K562 (cell line): ENCODE measurements around the gene SPINT1. TPM values are rescaled to one million over a fixed set of nuclear protein-coding genes. Genes with fewer than 3 reads are reported as not detected.

Source experiments
- BHLHE40 ChIP-seq: IDR thresholded peaks from 2 replicates; pipeline ENCODE4 v1.6.1; 2011; ENCODE audit warnings: low read length, improper control_type of control experiment
- BRCA1 ChIP-seq, 2 experiments: fragments of 450-650 bp in 1 of 2; sonication (generic) in 1 of 2; formaldehyde crosslinking in 1 of 2; IDR thresholded peaks; 2 replicates each; pipeline versions ENCODE4 v1.5.0 to v1.6.1; 2017 to 2020; ENCODE audit warnings: mild to moderate bottlenecking in 1 of 2, missing genetic modification reagents in 1 of 2
- ETV6 ChIP-seq, 3 experiments: fragments of 150-350 bp in 1 of 3; sonication (generic) in 1 of 3; formaldehyde crosslinking in 1 of 3; IDR thresholded peaks; 2 replicates each; pipeline versions ENCODE4 v1.6.1 to v1.8.0; 2014 to 2022; ENCODE audit warnings: borderline replicate concordance in 2 of 3, low read depth in 2 of 3, antibody characterized with exemption in 1 of 3, low read length in 1 of 3, mild to moderate bottlenecking in 1 of 3, missing genetic modification reagents in 1 of 3
- IFI16 ChIP-seq: fragments of 250-450 bp; sonication (Bioruptor Pico); IDR thresholded peaks from 2 replicates; pipeline ENCODE4 v2.1.2; 2022; ENCODE audit warnings: mild to moderate bottlenecking, inconsistent platforms
- NFATC3 ChIP-seq: fragments of 450-650 bp; IDR thresholded peaks from 2 replicates; pipeline ENCODE4 v1.6.1; 2017; ENCODE audit warnings: mild to moderate bottlenecking
- NRF1 ChIP-seq, 2 experiments: fragments of 450-650 bp; IDR thresholded peaks in 1 of 2; conservative IDR thresholded peaks in 1 of 2; 2 replicates each; pipeline ENCODE4 v1.6.1; 2014; ENCODE audit warnings: mild to moderate bottlenecking in 2 of 2
- TFAP4 ChIP-seq: sonication (generic); formaldehyde crosslinking; IDR thresholded peaks from 2 replicates; pipeline ENCODE4 v1.8.0; 2022; ENCODE audit warnings: missing genetic modification reagents, mild to moderate bottlenecking, moderate library complexity, borderline replicate concordance
- THRAP3 ChIP-seq: fragments of 450-650 bp; IDR thresholded peaks from 2 replicates; pipeline ENCODE4 v1.6.1; 2016; ENCODE audit warnings: mild to moderate bottlenecking, inconsistent platforms, borderline replicate concordance
- ZBED1 ChIP-seq: IDR thresholded peaks from 2 replicates; pipeline ENCODE4 v1.6.1; 2014
- ZBTB33 ChIP-seq: sonication (generic); formaldehyde crosslinking; IDR thresholded peaks from 2 replicates; pipeline ENCODE4 v1.8.1; 2023; ENCODE audit warnings: mild to moderate bottlenecking, missing genetic modification reagents
- polyA plus RNA-seq, 8 experiments: library from polyadenylated mRNA; depleted of rRNA in 4 of 8; stranded (reverse) in 5 of 8; unstranded in 3 of 8; fragments of >200 nt; fragmentation: Nextera tagmentation in 2 of 8; fragmentation: Illumina TruSeq in 1 of 8; extraction: Ambion mirVana in 2 of 8; extraction: Trizol in 1 of 8; gene quantifications; 2 replicates each; pipeline versions ENCODE4 v1.2.1 to v1.2.3, GENCODE V29; 2011 to 2014; ENCODE audit warnings: inconsistent platforms in 1 of 8, missing spikeins in 1 of 8
- total RNA-seq, 7 experiments: library from RNA; depleted of rRNA in 6 of 7; stranded (reverse); fragments of >200 nt in 6 of 7; fragmentation: Illumina TruSeq in 2 of 7; extraction: Trizol in 2 of 7; gene quantifications; 2 replicates each; pipeline versions ENCODE4 v1.2.1 to v1.2.3, GENCODE V29; 2011 to 2021; ENCODE audit warnings: low replicate concordance in 1 of 7
- TF ChIP-seq, protein P1 (sequence below): fragments of 450-650 bp; IDR thresholded peaks from 2 replicates; pipeline ENCODE4 v1.6.1; 2016; ENCODE audit warnings: antibody characterized with exemption
- TF ChIP-seq, protein P2 (sequence below), 2 experiments: fragments of 450-650 bp in 1 of 2; sonication (generic) in 1 of 2; formaldehyde crosslinking in 1 of 2; IDR thresholded peaks; 2 replicates each; pipeline versions ENCODE4 v1.7.1 to v1.9.0; 2016 to 2022; ENCODE audit warnings: inconsistent platforms in 1 of 2, mild to moderate bottlenecking in 1 of 2, missing genetic modification reagents in 1 of 2

Gene SPINT1
- total and polyA plus RNA-seq, 9 of the 15 experiments (the other 6 are each of a cell fraction or from before 2014, with no cell fraction given) = 0.78 to 4.5 (median 1.5) TPM

DNA sequence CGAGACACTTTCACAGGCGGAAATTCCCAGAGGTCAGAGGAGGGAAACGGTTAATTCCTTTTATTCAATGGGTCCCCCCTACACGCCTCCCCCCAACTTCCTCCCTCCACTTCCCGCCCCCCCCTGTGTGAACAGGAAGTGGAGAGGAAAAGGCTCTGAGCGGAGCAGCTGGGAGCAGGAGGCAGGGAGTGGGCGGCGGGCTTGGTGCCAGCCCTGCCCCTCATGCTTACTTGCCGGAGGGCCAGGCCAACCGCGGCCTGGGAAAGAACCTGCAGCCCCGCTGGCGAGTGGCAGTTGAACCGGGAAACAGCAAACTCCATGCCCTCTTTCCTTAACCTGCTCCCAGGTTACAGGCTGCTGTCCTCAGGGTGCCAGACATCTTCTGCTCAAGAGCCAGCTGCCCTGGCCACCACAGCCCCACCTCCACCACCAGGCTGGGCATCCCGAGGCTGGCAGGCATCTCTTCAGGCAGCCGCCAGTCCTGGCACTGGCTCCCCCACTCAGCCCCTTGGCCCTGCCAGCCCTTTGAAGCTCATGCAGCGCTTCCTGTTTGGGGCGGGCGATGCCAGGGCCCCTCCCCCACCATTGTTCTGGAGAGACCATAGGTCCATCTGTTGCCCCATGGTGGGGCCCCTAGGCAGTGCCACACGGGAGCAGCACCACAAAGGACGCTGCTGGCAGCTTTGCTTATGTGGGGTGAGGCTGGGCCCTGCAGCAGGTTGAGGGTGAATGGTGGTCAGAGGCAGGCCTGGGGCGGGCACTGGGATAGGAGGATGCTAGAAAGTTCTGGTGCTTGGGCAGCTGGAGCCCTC, 63.3 kb downstream of the SPINT1 start (continued):
- TF ChIP-seq, protein P1, sequence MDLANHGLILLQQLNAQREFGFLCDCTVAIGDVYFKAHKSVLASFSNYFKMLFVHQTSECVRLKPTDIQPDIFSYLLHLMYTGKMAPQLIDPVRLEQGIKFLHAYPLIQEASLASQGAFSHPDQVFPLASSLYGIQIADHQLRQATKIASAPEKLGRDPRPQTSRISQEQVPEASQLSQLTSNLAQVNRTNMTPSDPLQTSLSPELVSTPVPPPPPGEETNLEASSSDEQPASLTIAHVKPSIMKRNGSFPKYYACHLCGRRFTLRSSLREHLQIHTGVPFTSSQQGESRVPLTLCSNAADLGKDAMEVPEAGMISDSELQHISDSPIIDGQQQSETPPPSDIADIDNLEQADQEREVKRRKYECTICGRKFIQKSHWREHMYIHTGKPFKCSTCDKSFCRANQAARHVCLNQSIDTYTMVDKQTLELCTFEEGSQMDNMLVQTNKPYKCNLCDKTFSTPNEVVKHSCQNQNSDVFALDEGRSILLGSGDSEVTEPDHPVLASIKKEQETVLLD = no peak
- TF ChIP-seq IFI16 (CRISPR knock-in tag) (no peak), BRCA1 (IDR thresholded peaks at IDR 0.05) (no peak), BRCA1 (CRISPR knock-in tag; IDR thresholded peaks at IDR 0.05) (no peak), THRAP3 (no peak), ETV6 (IDR thresholded peaks at IDR 0.05; ENCODE audit: borderline replicate concordance in 1 of 2, low read depth in 2 of 2, low read length in 1 of 2) (peak; percentile 93 to 94), ETV6 (CRISPR knock-in tag; IDR thresholded peaks at IDR 0.05; ENCODE audit: borderline replicate concordance) (no peak), ZBED1 (no peak), NRF1 (conservative IDR thresholded peaks at IDR 0.05 in 1 of 2, IDR thresholded peaks at IDR 0.05 in 1 of 2) (no peak), TFAP4 (CRISPR knock-in tag) (peak; percentile 39; the same call in 1 of the 2 replicates), NFATC3 (no peak), BHLHE40 (no peak), ZBTB33 (no peak)
- TF ChIP-seq, protein P2, sequence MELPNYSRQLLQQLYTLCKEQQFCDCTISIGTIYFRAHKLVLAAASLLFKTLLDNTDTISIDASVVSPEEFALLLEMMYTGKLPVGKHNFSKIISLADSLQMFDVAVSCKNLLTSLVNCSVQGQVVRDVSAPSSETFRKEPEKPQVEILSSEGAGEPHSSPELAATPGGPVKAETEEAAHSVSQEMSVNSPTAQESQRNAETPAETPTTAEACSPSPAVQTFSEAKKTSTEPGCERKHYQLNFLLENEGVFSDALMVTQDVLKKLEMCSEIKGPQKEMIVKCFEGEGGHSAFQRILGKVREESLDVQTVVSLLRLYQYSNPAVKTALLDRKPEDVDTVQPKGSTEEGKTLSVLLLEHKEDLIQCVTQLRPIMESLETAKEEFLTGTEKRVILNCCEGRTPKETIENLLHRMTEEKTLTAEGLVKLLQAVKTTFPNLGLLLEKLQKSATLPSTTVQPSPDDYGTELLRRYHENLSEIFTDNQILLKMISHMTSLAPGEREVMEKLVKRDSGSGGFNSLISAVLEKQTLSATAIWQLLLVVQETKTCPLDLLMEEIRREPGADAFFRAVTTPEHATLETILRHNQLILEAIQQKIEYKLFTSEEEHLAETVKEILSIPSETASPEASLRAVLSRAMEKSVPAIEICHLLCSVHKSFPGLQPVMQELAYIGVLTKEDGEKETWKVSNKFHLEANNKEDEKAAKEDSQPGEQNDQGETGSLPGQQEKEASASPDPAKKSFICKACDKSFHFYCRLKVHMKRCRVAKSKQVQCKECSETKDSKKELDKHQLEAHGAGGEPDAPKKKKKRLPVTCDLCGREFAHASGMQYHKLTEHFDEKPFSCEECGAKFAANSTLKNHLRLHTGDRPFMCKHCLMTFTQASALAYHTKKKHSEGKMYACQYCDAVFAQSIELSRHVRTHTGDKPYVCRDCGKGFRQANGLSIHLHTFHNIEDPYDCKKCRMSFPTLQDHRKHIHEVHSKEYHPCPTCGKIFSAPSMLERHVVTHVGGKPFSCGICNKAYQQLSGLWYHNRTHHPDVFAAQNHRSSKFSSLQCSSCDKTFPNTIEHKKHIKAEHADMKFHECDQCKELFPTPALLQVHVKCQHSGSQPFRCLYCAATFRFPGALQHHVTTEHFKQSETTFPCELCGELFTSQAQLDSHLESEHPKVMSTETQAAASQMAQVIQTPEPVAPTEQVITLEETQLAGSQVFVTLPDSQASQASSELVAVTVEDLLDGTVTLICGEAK (IDR thresholded peaks at IDR 0.05) = peak; percentile 58
- TF ChIP-seq, protein P2 (CRISPR knock-in tag; IDR thresholded peaks at IDR 0.05) = no peak
